ENCODE measurements around the gene GIMAP5.

Gene GIMAP5

DNA sequence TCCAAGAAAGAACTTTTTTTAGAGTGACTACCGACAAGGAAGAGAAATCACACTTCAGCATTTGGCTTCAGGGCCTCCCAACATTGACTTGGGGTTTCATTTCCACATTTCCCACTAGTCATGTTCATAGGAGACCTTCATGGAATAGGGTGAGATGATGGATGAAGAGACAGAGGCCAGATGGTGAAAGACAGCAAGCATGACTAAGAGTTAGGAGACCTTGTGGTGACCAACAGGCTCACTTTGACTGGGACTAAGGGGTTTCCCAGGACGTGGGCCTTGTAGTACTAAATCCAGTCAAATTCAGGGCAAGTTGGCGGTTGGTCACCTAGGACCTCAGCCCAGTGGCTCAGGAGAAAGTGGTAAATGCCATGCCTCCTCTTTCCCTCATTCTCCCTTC, 3.0 kb upstream of the GIMAP5 start:
- DNase-seq (ENCODE audit: low read depth in 2 of 3, low spot score in 1 of 3), result no peak

DNA sequence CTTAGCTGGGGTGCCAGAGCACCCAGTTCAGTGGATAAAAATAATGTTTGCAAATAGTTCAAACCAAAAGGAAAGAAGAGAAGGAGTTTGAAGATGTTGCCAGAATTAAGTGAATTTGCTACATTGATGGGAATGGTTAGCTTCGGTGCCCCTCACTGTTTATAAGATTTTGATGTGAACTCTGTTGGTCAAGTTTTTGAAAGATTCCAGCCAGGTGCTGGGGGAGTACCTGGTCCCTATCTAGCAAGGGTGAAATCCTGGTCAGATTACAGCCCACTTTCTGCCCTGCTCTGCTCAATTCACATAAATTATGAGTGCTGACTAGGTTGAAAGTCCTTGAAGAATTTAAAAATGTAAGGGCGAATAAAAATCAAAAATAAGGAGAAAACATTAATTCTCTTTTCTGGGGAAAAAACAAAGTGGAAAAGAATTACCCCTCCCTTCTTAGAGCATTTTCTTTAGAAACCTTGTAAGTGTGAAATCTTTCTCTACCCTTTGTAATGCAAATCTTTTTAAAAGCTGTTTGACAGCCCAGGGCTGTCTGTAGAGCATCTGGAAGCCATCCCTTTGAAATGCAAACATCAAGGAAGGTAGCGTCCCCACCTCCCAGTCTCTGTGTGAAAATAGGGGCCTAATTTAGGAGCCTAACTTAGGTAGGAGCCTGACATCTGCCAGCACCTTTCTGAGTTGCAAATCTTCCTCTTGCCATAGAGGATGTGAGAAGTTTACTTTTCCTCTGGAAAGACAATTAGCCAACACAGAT, 1.4 kb upstream of the GIMAP5 start:
- DNase-seq (ENCODE audit: low read depth in 2 of 3, low spot score in 1 of 3), result no peak

DNA sequence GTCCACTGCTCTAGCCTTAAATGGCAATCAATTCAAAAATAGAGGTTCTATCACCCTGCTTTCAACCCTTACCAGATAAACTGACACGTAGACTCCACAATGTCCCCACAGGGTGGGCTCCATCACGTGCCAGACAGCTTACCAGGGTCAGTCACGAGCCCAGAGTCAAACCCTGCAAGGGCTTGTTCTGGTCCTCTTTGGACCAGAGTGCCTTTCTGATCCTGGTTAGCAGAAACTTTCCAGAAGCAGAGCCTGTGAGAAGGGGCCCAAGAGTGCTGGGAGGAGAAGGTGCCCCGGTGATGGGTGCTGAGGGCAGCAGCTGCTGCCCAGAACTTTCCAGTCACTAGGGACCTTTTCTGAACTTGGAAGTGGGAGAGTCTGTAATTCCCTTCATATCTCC, 354 bp upstream of the GIMAP5 start:
- no peak for DNase-seq (ENCODE audit: low read depth in 2 of 3, low spot score in 1 of 3)

DNA sequence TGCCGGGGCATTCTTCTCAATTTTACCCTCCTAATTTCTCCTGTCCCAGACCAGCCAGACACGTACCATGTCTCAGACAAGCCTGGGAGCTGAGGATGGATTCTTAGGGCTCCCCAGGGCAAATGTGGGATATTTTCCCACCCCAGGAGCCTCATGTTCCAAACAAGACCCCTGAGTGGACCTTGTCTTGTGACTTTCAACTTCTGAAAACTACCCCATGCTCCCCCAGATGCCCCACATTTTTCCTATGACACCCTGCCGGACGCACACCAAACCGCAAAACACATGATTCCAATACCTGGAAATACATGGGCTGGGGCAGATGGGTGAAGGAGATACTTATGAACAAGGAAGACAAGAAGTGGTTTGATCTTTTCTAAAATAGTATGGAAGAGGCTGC, 874 bp downstream of the GIMAP5 start:
- no peak for DNase-seq (ENCODE audit: low read depth in 2 of 3, low spot score in 1 of 3)

DNA sequence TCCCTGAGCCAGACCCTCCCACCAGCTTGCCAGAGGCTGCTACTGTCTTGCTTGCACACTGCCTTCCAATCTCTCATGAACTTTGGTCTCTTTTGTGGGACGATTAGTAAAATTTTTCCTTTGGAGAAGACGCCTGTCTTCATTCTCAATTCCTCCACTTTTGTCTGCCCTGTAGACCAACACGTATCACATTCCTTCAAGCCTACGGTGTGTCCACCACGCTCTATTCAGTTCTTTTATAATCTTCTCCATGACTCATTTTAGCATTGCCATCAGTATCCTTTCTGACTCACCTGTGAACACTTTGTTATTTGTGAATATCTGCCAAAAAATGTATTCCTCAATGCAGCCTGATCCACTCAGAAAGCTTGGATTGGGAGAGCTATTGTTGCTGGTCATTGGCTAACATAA, 1.4 kb downstream of the GIMAP5 start:
- no peak for DNase-seq (ENCODE audit: low read depth in 2 of 3, low spot score in 1 of 3)

DNA sequence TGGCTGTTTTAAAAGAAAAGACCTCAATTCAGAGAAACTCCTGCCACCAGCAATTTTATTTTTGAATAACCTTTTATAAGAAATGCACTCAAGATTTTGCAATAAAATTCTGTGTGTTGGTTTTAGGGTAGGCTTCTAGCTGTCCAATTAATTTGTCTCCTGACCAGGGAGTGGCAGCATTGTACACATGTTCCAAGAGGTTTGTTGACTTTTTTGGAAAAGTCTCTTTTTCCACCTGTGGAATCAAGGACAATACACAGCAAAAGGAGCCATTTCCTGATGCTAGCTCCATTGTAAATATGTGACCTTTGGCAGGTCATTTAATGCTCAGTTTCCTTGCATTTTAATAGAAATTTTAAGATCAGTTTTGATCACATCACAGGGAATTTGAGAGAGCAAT, 1.8 kb downstream of the GIMAP5 start:
- no peak for DNase-seq (ENCODE audit: low read depth in 2 of 3, low spot score in 1 of 3)

DNA sequence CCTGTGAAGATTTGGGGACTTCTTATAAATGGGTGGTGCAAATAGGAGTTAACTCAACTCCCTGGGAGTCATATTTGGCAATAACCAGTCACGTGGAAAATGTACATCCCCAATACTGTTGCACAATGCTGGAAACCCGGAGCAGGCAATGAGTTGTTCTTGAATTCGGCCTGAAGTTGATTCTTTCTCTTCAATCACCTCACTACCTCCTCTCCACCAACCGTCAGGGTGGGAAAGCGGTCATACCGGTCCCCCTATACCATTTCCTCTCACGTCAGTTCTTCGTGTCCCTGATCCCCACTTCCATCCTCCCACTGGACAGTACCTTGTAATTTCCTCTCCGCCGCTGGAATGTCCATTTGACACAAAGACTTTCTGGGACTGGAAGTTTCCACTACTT, 2.8 kb downstream of the GIMAP5 start:
- DNase-seq (ENCODE audit: low read depth in 2 of 3, low spot score in 1 of 3), result no peak

DNA sequence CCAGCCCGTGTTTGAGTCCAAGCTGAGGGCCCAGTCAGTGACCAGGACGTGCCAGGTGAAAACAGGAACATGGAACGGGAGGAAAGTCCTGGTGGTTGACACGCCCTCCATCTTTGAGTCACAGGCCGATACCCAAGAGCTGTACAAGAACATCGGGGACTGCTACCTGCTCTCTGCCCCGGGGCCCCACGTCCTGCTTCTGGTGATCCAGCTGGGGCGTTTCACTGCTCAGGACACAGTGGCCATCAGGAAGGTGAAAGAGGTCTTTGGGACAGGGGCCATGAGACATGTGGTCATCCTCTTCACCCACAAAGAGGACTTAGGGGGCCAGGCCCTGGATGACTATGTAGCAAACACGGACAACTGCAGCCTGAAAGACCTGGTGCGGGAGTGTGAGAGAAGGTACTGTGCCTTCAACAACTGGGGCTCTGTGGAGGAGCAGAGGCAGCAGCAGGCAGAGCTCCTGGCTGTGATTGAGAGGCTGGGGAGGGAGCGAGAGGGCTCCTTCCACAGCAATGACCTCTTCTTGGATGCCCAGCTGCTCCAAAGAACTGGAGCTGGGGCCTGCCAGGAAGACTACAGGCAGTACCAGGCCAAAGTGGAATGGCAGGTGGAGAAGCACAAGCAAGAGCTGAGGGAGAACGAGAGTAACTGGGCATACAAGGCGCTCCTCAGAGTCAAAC, 5.2 kb downstream of the GIMAP5 start:
- DNase-seq (ENCODE audit: low read depth in 2 of 3, low spot score in 1 of 3), result no peak

DNA sequence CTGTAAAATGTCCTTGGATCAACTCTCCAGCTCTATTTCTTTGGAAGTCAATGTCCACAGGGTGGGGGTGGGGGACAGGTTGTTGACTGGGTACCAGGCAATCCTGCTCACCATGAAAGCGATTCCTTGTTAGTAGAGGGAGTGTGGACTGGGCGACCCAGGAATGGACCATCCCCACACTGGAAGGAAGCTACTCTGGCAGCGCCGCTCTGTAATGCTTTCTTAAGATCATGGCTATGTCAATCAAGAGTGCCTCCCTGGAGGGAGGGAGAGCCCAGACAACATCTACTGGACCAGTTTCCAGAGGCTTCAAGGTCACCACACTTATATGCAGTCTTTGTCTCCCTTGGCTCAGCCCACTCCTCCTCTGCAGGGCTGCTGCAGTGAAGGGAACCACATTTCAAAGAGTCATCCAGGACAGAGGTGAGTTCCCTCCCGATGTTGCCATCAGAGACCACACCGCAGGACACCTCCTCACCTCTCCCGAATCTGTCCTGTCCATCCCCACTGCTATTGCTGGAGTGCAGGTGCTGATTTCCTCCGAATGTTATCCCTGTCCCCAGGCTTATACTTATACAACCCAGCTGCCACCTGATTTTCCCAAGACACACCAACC, 6.9 kb downstream of the GIMAP5 start:
- no peak for DNase-seq (ENCODE audit: low read depth in 2 of 3, low spot score in 1 of 3)

DNA sequence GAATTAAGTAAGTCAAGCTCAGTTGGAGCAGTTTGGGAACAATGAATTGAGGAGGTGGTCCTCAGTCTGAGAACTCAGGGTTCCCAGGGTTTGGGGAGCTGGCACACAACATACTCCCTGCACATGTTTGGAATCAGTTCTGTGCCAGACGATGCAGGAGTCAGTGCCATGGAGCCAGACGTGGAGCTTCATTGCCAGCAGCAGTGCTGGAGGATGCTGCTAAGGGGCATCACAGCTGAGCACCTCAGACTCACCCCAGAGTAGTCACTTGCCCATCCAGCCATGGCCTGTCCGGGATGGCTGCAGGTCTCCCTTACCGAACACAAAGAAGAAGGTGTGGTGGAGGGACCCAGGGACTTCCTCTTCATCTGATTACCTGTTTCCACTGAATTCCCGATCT, 7.9 kb downstream of the GIMAP5 start:
- no peak for DNase-seq (ENCODE audit: low read depth in 2 of 3, low spot score in 1 of 3)

DNA sequence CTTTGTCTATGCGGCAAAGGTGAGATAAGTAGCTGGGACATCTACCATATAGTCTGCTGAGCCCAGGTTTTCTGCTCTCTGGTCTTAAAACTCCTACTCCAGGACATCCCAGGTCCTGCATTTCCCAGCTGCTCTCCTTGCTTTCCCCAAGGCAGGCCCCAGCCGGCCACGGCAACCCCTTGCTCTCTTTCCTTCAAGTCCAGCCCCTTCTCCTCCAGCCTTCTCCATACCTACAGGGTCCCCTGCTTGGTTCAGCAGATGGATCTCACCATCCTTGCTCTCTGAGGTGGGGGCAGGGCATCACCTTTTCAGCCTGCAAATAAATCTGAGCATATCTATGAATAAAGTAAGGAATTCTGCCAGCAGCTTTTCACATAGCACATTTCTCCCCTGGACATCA, 8.7 kb downstream of the GIMAP5 start:
- DNase-seq (ENCODE audit: low read depth in 2 of 3, low spot score in 1 of 3), result no peak

DNA sequence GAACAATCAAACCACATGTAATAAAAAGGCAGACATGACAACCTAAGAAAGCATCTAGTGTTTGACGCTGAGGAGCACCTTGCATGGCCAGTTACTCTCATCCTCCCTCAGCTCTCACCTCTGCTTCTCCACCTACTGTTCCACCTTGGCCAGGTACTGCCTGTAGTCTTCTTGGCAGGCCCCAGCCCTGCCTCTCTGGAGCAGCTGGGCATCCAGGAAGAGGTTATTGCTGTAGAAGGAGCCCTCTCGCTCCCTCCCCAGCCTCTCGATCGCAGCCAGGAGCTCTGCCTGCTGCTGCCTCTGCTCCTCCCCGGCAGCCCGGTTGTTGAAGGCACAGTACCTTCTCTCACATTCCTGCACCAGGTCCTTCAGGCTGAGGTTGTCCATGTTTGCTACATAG, 9.7 kb downstream of the GIMAP5 start:
- no peak for DNase-seq (ENCODE audit: low read depth in 2 of 3, low spot score in 1 of 3)

DNA sequence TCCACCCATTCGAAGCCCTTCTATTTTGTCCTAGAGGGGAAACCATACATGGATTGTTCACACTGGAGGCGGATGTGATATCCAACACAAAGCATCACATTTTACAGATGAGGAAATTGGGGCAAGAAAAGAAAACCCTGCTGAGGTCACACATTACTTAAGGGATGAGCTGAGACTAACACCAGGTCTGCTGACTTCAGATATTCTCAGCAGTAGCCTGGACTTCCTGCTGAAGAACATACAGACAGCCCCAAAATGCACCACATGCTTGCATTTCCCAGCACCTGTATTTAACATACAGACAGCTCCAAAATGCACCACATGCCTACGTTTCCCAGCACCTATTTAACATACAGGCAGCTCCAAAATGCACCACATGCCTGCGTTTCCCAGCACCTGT, 11.2 kb downstream of the GIMAP5 start:
- DNase-seq (ENCODE audit: low read depth in 2 of 3, low spot score in 1 of 3), result no peak

DNA sequence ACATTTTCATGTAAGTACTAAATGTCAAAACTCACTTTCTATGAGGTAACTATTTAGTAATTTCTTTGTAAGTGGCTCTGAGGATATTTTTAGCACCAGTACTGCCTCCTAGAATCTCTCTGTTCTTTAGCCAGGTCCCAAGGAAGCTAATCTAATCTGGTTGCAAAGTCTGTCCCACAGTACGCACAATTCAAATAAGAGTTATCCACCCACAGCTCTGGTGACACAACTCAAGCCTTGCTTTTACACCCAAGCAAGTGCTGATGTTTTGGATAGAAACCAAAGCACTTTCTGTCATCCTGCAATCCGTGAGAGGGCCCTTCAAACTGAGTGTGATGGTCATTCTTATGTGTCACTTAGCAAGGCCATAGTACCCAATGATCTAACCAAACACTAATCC, 14.5 kb downstream of the GIMAP5 start:
- DNase-seq (ENCODE audit: low read depth in 2 of 3, low spot score in 1 of 3), result no peak

DNA sequence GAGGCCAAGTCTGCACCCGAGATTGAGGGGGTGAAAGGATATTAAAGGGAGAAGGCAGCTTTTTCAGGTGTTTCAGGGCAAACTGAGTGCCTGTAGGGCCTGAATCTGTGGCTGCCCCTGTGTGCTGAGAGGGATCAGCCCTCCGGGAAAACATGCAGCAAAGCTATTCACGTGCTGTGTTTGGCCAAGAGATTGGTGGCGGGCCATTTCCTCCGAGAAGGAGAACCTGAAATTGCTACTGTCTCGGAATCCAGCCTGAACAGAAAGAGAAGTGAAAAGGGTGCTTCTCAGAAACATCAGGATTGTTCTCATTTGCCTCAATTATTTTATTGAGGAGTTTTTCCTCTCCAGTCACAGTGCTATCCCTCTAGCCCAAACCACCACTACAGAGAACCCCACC, 16.0 kb downstream of the GIMAP5 start:
- no peak for DNase-seq (ENCODE audit: low read depth in 2 of 3, low spot score in 1 of 3)

DNA sequence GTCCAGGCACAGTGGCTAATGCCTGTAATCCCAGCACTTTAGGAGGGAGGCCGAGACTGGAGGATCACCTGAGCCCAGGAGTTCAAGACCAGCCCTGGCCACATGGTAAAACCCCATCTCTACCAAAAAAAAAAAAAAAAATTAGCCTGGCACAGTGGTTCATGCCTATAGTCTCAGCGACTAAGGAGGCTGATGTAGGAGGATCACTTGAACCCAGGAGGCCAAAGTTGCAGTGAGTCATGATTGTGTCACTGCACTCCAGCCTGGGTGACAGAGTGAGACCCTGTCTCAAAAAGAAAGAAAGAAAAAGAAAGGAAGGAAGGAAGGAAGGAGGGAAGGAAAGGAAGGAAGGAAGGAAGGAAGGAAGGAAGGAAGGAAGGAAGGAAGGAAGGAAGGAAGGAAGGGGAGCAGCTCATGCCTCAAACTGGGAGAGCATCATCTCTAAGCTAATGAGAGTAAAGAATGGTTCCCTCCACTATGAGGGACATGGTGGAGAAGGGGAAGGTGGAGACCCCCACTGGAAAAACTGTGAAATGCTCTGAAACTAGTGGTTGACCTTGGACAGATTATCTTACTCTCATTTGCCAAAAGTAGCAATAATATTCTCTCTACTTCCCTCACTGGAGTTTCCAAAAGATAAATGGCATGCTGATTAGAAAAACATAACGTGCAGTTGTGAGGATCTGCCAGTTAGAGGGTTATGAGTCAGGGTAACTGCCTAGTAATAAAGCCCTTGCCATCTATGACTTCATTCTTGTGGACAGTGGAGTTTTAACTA, 16.8 kb downstream of the GIMAP5 start:
- DNase-seq (ENCODE audit: low read depth in 2 of 3, low spot score in 1 of 3), result no peak

DNA sequence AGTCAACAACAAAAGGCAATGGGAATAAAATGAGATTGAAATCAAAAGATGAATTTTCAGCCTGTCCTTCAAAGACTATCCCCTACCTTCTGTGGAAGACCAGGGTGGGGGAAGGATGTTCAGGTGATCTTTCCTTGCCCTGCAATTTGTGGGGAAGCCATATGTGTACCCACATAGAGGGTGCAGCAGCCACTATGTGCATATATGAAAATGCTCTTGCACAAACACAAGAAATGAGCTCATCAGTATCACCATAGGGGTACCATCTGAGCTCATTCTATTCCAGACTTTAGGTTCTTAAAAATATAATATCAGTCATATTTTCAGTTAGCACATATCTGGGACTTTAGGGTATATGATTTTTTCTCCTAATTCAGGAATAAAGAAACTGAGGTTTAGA, 17.7 kb downstream of the GIMAP5 start:
- no peak for DNase-seq (ENCODE audit: low read depth in 2 of 3, low spot score in 1 of 3)

DNA sequence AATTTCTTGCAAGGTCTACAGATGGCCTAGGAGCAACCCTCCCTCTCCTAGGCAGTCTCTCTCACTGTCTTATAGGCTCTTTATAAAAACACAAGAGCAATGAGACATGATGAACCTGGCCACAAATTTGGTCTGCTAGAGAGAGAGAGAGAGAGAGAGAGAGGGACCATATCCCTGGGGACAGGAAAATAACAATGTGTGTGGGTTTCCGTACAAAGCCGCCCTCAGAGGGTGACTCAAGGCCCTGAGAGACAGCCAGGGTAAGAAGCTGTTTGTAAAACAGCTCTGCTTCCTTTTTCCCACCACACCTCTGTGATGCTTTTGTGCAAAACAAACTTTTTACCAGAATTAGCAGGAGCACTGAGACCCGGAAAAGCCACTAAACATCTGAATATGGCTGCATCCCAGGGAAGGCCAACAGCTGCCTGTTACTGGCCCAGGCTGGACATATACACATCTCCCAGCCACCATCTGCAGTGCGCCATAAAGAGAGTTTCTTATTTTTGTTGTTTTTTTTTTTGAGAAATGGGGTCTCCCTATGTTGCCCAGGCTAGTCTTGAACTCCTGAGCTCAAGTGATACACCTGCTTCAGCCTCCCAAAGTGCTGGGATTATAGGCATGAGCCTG, 18.4 kb downstream of the GIMAP5 start:
- DNase-seq (ENCODE audit: low read depth in 2 of 3, low spot score in 1 of 3), result peak in 2 of 3 donors; percentile 54 to 63

DNA sequence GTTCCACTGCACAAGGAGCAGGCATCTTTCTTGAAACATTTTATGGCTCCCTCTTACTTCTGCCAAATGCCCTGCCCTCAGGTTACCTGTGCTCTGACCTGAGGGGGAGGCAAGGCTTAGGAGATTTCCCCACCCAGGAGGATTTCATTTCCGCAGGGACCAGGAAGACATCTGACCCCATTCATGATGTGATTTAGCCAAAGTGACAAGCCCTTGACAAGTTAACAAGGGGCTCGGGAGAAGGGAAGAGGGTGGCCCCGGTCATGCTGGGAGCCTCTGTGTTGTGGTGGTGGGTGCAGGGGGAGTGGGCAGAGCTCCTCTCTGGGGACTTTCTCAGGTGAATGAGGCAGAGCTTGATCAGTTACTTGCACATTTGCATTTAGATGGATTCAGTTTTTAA, 18.9 kb downstream of the GIMAP5 start:
- DNase-seq (ENCODE audit: low read depth in 2 of 3, low spot score in 1 of 3), result no peak

DNA sequence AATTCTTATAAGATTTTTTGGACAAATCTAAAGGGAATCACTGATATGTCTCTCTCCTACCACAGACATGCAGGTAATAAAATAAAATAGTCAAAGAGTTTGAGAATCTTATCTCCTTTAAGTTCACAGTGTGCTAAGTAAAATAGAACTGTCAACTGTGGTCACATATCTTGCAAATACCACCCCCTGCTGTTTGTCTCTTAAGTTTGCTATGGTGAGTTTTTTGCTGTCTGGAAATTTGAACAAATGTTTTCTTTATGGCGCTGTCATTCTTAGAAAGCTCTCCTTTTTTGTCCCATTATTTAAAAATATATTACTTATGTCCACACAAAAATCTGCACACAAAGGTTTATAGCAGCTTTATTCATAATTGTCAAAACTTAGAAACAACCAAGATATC, 19.6 kb downstream of the GIMAP5 start:
- DNase-seq (ENCODE audit: low read depth in 2 of 3, low spot score in 1 of 3), result no peak

DNA sequence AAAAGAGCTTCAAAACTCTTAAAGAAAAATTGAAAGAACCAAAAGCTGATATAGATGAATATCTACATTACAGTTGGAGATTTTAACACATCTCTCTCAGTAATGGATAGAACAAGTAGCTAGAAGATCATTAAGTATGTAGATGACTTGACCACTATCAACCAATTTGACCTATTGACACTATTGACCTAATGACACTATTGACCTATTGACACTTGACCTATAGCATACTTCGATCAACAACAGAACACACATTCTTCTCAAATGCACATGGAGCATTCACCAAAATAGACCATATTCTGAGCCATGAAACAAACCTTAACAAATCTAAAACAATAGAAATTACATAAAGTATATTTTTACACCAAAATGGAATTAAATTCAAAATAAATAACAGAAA, 22.3 kb downstream of the GIMAP5 start:
- no peak for DNase-seq (ENCODE audit: low read depth in 2 of 3, low spot score in 1 of 3)
